Endothelial cell of umbilical vein (primary cell): ENCODE measurements around the gene KCNE5.

Experiments used
- JUN ChIP-seq: IDR thresholded peaks from 2 replicates; pipeline ENCODE4 v1.6.1; 2011; ENCODE audit warnings: borderline replicate concordance, low read depth; ENCODE audit not compliant: insufficient read length, insufficient read depth
- POLR2A ChIP-seq: IDR thresholded peaks from 2 replicates; pipeline ENCODE4 v1.6.1; 2012; ENCODE audit warnings: low read depth, mild to moderate bottlenecking, control low read depth, low read length
- TF ChIP-seq, protein P1 (sequence below), 2 donors: IDR thresholded peaks; 1 replicate in 1 of 2; 2 replicates in 1 of 2; pipeline ENCODE4 v1.5.1; 2011; ENCODE audit warnings: low read length in 2 of 2, mild to moderate bottlenecking in 2 of 2, moderate library complexity in 2 of 2, control low read depth in 1 of 2, inconsistent platforms in 1 of 2, low read depth in 1 of 2; ENCODE audit not compliant: insufficient read depth in 1 of 2; ENCODE audit errors: extremely low read depth in 1 of 2

DNA sequence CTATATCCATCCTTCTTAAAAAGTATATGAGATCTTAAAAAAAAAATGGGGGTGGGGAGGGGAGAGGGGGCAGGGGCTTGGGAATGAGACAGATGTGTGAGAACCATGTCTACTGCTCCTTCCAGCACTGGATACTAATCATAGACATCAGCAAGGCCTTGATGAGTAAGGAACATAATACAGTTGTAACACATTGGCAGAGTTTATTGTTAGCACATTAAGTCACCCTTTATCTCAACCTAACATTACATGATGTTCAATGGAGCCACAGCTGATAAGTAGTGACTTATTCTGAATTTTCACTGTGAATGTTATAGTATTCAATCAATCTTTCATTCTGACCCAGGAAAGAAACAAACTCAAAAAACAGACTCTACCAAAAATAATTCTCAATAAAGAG is 47.3 kb upstream of the KCNE5 start:
- TF ChIP-seq, protein P1, sequence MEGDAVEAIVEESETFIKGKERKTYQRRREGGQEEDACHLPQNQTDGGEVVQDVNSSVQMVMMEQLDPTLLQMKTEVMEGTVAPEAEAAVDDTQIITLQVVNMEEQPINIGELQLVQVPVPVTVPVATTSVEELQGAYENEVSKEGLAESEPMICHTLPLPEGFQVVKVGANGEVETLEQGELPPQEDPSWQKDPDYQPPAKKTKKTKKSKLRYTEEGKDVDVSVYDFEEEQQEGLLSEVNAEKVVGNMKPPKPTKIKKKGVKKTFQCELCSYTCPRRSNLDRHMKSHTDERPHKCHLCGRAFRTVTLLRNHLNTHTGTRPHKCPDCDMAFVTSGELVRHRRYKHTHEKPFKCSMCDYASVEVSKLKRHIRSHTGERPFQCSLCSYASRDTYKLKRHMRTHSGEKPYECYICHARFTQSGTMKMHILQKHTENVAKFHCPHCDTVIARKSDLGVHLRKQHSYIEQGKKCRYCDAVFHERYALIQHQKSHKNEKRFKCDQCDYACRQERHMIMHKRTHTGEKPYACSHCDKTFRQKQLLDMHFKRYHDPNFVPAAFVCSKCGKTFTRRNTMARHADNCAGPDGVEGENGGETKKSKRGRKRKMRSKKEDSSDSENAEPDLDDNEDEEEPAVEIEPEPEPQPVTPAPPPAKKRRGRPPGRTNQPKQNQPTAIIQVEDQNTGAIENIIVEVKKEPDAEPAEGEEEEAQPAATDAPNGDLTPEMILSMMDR (IDR thresholded peaks at IDR 0.05; ENCODE audit: extremely low read depth in 1 of 2, insufficient read depth in 1 of 2, low read depth in 1 of 2, low read length in 2 of 2): no peak
- TF ChIP-seq POLR2A (no peak), JUN (no peak)
